GM23338 (cell line): ENCODE results near the gene ADGRB3.

ENCODE experiments used
- CTCF ChIP-seq, 2 experiments: fragments of 200-600 bp in 1 of 2; sonication (generic) in 1 of 2; conservative IDR thresholded peaks; 2 replicates each; pipeline versions ENCODE4 v1.5.1 to v1.6.1; 2016 to 2017; ENCODE audit warnings: antibody characterized with exemption in 2 of 2, low read depth in 2 of 2, mild to moderate bottlenecking in 2 of 2, moderate library complexity in 1 of 2
- EZH2 ChIP-seq: fragments of 200-600 bp; sonication (generic); IDR thresholded peaks from one replicate; pipeline ENCODE4 v1.8.0; 2017; ENCODE audit warnings: antibody characterized with exemption, mild to moderate bottlenecking, low read depth; ENCODE audit not compliant: unreplicated experiment
- EZH2phosphoT487 ChIP-seq: fragments of 200-600 bp; sonication (generic); IDR thresholded peaks from one replicate; pipeline ENCODE4 v1.8.1; 2018; ENCODE audit warnings: antibody characterized with exemption; ENCODE audit not compliant: unreplicated experiment
- POLR2AphosphoS5 ChIP-seq: IDR thresholded peaks from 2 replicates; pipeline ENCODE4 v1.6.1; 2016; ENCODE audit warnings: antibody characterized with exemption, low read depth
- REST ChIP-seq: IDR thresholded peaks from one replicate; pipeline ENCODE4 v1.6.1; 2018; ENCODE audit warnings: antibody characterized with exemption; ENCODE audit not compliant: unreplicated experiment
- ZNF462 ChIP-seq: fragments of 250-450 bp; sonication (Bioruptor Pico); IDR thresholded peaks from 2 replicates; pipeline ENCODE4 v1.5.0; 2020; ENCODE audit warnings: mild to moderate bottlenecking, moderate library complexity

GRCh38 chr6:68650142-68650541 is 15.1 kb downstream of the ADGRB3 start:
- TF ChIP-seq POLR2AphosphoS5 (no peak), CTCF (conservative IDR thresholded peaks at IDR 0.05; ENCODE audit: low read depth in 2 of 2) (no peak), ZNF462 (CRISPR knock-in tag) (no peak), REST (no peak), EZH2 (no peak), EZH2phosphoT487 (no peak)
